Measurements from ENCODE around the gene UGDH. TPM values are rescaled to one million over a fixed set of nuclear protein-coding genes. Genes with fewer than 3 reads are reported as not detected.
A peak's percentile ranks its signal among the peaks of the same experiment; 100 is the strongest.

The UGDH gene
- total RNA-seq, 4 donors from 2014 or later: 293 to 849 (median 479) TPM

DNA sequence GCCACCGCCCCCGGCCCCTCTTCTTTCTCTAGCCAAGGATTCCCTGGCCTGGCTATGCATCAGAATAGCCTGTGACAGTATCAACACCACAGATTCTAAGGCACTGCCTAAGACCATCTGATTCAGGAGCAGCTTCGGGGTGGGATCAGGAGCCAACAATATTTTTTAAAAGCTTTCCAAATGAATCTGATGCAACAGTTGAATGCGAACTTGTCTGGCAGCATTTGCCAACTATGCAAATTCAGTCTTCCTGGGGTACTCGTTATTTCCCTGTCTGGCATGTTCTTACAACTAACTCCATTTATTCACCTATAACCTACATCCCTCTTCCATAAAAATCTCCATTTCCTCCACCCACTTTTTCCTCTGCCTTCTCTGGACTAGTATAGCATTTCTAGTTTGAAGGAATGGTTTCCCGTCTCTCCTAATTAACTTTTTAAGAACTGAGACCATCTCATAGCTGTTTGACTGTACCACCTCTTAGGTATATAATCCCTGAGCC lies 36.2 kb upstream of the UGDH start:
- no peak overlapping the region for H3K4me3 ChIP-seq
- 59 to 76% methylated on average over 3 to 6 of the region's 6 CpGs for WGBS, 2 donors (ENCODE audit: low coverage in 1 of 2)

GRCh38 chr4:39562792-39563191 lies 35.6 kb upstream of the UGDH start:
- DNase-seq: no peak
- H3K4me3 ChIP-seq: no peak overlapping the region
- 87 to 93% methylated on average over 4 to 5 of the region's 5 CpGs for WGBS, 2 donors (ENCODE audit: low coverage in 1 of 2)
- H3K27ac ChIP-seq: no peak overlapping the region
- H3K9me3 ChIP-seq: no peaks in the 10 kb centered on the region
- in situ Hi-C loops (cut with MboI; ENCODE audit: low pct_ligation_motif_present in 1 of 4, low pct_unique_long_range_greater_than_20kb in 1 of 4, low sequenced_read_pairs in 3 of 4) (no loop called here), intact Hi-C loops (cut with DNase I; ENCODE audit: low total_unique reads) (no loop called here)
- TF ChIP-seq POLR2A (IDR thresholded peaks at IDR 0.05): no peak
- no peak for TF ChIP-seq EP300 (IDR thresholded peaks at IDR 0.05; ENCODE audit: low read depth)
- no peak for TF ChIP-seq CTCF (IDR thresholded peaks at IDR 0.05)
- TF ChIP-seq POLR2AphosphoS5 (IDR thresholded peaks at IDR 0.05): no peak
- H3K4me1 ChIP-seq: peaks cover 0 to 17% (median 12%) of the 10 kb centered on the region in 4 donors
- H3K36me3 ChIP-seq: peaks cover 0 to 11% (median 0%) of the 10 kb centered on the region in 4 donors
- no peaks in the 10 kb centered on the region for H3K27me3 ChIP-seq

More for the DNA sequence above, 36.2 kb upstream of the UGDH start:
- Histone ChIP-seq H3K27ac (no peak overlapping the region), H3K27me3 (no peaks in the 10 kb centered on the region), H3K4me1 (peaks cover 0 to 16% (median 8%) of the 10 kb centered on the region in 4 donors), H3K9me3 (no peaks in the 10 kb centered on the region), H3K36me3 (peaks cover 0 to 11% (median 0%) of the 10 kb centered on the region in 4 donors)
- in situ Hi-C loops (cut with MboI; ENCODE audit: low pct_ligation_motif_present in 1 of 4, low pct_unique_long_range_greater_than_20kb in 1 of 4, low sequenced_read_pairs in 3 of 4) (no loop called here), intact Hi-C loops (cut with DNase I; ENCODE audit: low total_unique reads) (no loop called here)
- no peak for DNase-seq
- TF ChIP-seq EP300 (IDR thresholded peaks at IDR 0.05; ENCODE audit: low read depth): no peak
- no peak for TF ChIP-seq CTCF (IDR thresholded peaks at IDR 0.05)
- no peak for TF ChIP-seq POLR2AphosphoS5 (IDR thresholded peaks at IDR 0.05)

- DNase-seq: peak; percentile 54
- peak overlapping the region in 3 of 4 donors; percentile 33 to 75 (median 64) for H3K27ac ChIP-seq
- no peaks in the 10 kb centered on the region for H3K27me3 ChIP-seq
- peaks cover 0 to 19% (median 12%) of the 10 kb centered on the region in 4 donors for H3K4me1 ChIP-seq
- intact Hi-C loops (cut with DNase I; ENCODE audit: low total_unique reads) (loop anchor here (5.0 kb wide), 1 partner anchor 1132 kb away; no protein-coding TSS in a partner anchor), in situ Hi-C loops (cut with MboI; ENCODE audit: low pct_ligation_motif_present in 1 of 4, low pct_unique_long_range_greater_than_20kb in 1 of 4, low sequenced_read_pairs in 3 of 4) (no loop called here)
- H3K9me3 ChIP-seq: no peaks in the 10 kb centered on the region
- H3K36me3 ChIP-seq: peaks cover 0 to 13% (median 6%) of the 10 kb centered on the region in 4 donors
- TF ChIP-seq POLR2AphosphoS5 (IDR thresholded peaks at IDR 0.05): no peak
- TF ChIP-seq EP300 (IDR thresholded peaks at IDR 0.05; ENCODE audit: low read depth): no peak
- TF ChIP-seq CTCF (IDR thresholded peaks at IDR 0.05): no peak
- TF ChIP-seq POLR2A (IDR thresholded peaks at IDR 0.05): no peak
- H3K4me3 ChIP-seq: no peak overlapping the region
- 57 to 63% methylated on average over 5 to 9 of the region's 9 CpGs for WGBS, 2 donors (ENCODE audit: low coverage in 1 of 2)
Observed at GRCh38 chr4:39559626-39560025, 32.4 kb upstream of the UGDH start.

DNA sequence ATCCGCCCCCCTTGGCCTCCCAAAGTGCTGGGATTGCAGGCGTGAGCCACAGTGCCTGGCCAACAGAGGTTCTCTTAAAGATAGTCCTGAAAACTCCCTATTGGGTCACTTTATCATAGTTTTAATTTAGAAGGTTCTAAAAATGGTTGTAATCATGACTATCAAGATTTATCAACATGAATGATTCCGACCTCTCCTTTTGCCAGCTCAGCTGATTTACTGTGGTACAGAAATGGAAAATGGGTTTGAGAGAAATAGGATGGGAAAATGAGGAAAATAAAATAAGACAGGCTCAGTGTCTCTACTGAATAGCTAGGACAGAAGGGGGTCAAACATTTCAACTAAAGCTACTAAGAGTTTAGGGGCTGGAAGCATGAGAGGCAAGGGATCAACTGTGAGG lies 28.2 kb upstream of the UGDH start:
- 88 to 95% methylated on average over 2 to 3 of the region's 3 CpGs for WGBS, 2 donors (ENCODE audit: low coverage in 1 of 2)
- H3K36me3 ChIP-seq: peaks cover 0 to 27% (median 9%) of the 10 kb centered on the region in 4 donors
- H3K27ac ChIP-seq: no peak overlapping the region
- TF ChIP-seq POLR2AphosphoS5 (IDR thresholded peaks at IDR 0.05) (no peak), EP300 (IDR thresholded peaks at IDR 0.05; ENCODE audit: low read depth) (no peak), CTCF (IDR thresholded peaks at IDR 0.05) (no peak), POLR2A (IDR thresholded peaks at IDR 0.05) (no peak)
- intact Hi-C loops (cut with DNase I; ENCODE audit: low total_unique reads): loop anchor here (5.0 kb wide), 1 partner anchor 1128 kb away; no protein-coding TSS in a partner anchor
- H3K27me3 ChIP-seq: no peaks in the 10 kb centered on the region
- in situ Hi-C loops (cut with MboI; ENCODE audit: low pct_ligation_motif_present in 1 of 4, low pct_unique_long_range_greater_than_20kb in 1 of 4, low sequenced_read_pairs in 3 of 4): no loop called here
- H3K4me3 ChIP-seq: no peak overlapping the region
- no peak for DNase-seq
- peaks cover 0 to 19% (median 11%) of the 10 kb centered on the region in 4 donors for H3K4me1 ChIP-seq
- no peaks in the 10 kb centered on the region for H3K9me3 ChIP-seq

All from transverse colon (tissue), 4 donors.